ENCODE data around the gene CLHC1. TPM values are rescaled to one million over a fixed set of nuclear protein-coding genes. Genes with fewer than 3 reads are reported as not detected.
"Not testable (repeated sequence)": the region's sequence is repeated elsewhere in the genome, so short reads cannot be mapped to it uniquely, and the experiment has no call there.

CLHC1 gene
- total RNA-seq, 1 experiment from 2014 or later, result 9.2 TPM

GRCh38 chr2:55186837-55187236 lies 45.3 kb downstream of the CLHC1 start:
- H2BK15ac ChIP-seq (ENCODE audit: low read depth, low read length); H3K9ac ChIP-seq (ENCODE audit: extremely low read depth, insufficient read length, low read length); H3K23ac ChIP-seq (ENCODE audit: insufficient read length, low read depth, low read length); H3K4ac ChIP-seq (ENCODE audit: low read depth, low read length); H3K23me2 ChIP-seq (ENCODE audit: insufficient read length, low read depth, low read length, poor library complexity, severe bottlenecking); H3K79me1 ChIP-seq (ENCODE audit: insufficient read depth, low read depth, low read length, poor library complexity, severe bottlenecking); H3K79me2 ChIP-seq (ENCODE audit: insufficient read depth, low read length); H4K20me1 ChIP-seq (ENCODE audit: control insufficient read depth, insufficient read depth, insufficient read length); H3K9me3 Mint-ChIP-seq; H3T11ph ChIP-seq (ENCODE audit: low read length); H2BK20ac ChIP-seq (ENCODE audit: low read depth, low read length, poor library complexity, severe bottlenecking); H3K27me3 ChIP-seq (ENCODE audit: insufficient read depth, low read length); H2BK12ac ChIP-seq (ENCODE audit: insufficient read length, low read depth, low read length); H3K4me2 ChIP-seq (ENCODE audit: insufficient read depth, insufficient read length, low read length); H4K91ac ChIP-seq (ENCODE audit: insufficient read length, low read depth, low read length); H3K27ac ChIP-seq (ENCODE audit: insufficient read length, low read depth, low read length); H3K14ac ChIP-seq (ENCODE audit: insufficient read depth, low read length); H3K4me1 ChIP-seq (ENCODE audit: insufficient read depth, low read length); H3K36me3 Mint-ChIP-seq (ENCODE audit: insufficient read depth in 1 of 3, low read depth in 3 of 3); H3K27me3 Mint-ChIP-seq (ENCODE audit: low read depth); H3K27ac Mint-ChIP-seq; H4K8ac ChIP-seq (replicated peaks; ENCODE audit: insufficient read length, low read depth, low read length); H3K4me3 Mint-ChIP-seq; H3K56ac ChIP-seq (ENCODE audit: insufficient read length, low read depth, low read length); DNase-seq; H3K18ac ChIP-seq (ENCODE audit: insufficient read length, low read depth, low read length); H2BK120ac ChIP-seq (ENCODE audit: low read depth, low read length, poor library complexity, severe bottlenecking); H3K4me1 Mint-ChIP-seq; H2AK5ac ChIP-seq (ENCODE audit: insufficient read length, low read length); H4K5ac ChIP-seq (ENCODE audit: insufficient read length, low read depth, low read length); H3K9me3 ChIP-seq (ENCODE audit: control insufficient read depth, low read depth, low read length); H2BK5ac ChIP-seq (ENCODE audit: insufficient read length, low read length); H2AFZ ChIP-seq (ENCODE audit: low read length): not testable (repeated sequence)
- no CpG with 5 or more reads among the region's 8 CpGs for WGBS (ENCODE audit: extremely low coverage, insufficient read length, low lambda C conversion rate)

Measured in H9 (cell line).